Natural killer cell (primary cell): Measurements from ENCODE around the gene LIN7B. TPM values are rescaled to one million over a fixed set of nuclear protein-coding genes. Genes with fewer than 3 reads are reported as not detected.
A peak's percentile ranks its signal among the peaks of the same experiment; 100 is the strongest.

Source experiments
- ATAC-seq, 3 donors: fragments of 150-1000 bp in 2 of 3; fragments of 200-7000 bp in 1 of 3; cut with Tn5 transposase; 1 replicate in 1 of 3; 2 replicates in 2 of 3; pipeline ENCODE4 v1.10.0; 2021; ENCODE audit warnings: mild to moderate bottlenecking in 2 of 3, moderate library complexity in 2 of 3
- DNase-seq, 2 donors: peaks; one replicate each; pipeline versions ENCODE4 v3.0.0 to v3.0.0-alpha.2; 2013 to 2021; ENCODE audit warnings: mixed read lengths in 1 of 2
- H3K27ac ChIP-seq: one replicate; pipeline ENCODE4 v1.5.1; 2013; ENCODE audit warnings: mild to moderate bottlenecking, low read length
- H3K27me3 ChIP-seq: one replicate; pipeline ENCODE4 v1.6.1; 2013; ENCODE audit warnings: low read length; ENCODE audit not compliant: control insufficient read depth, insufficient read depth
- H3K36me3 ChIP-seq: one replicate; pipeline ENCODE4 v1.6.1; 2013; ENCODE audit warnings: low read length; ENCODE audit not compliant: control insufficient read depth, insufficient read depth
- H3K4me1 ChIP-seq: one replicate; pipeline ENCODE4 v1.6.1; 2013; ENCODE audit warnings: low read length; ENCODE audit not compliant: control insufficient read depth, insufficient read depth
- H3K4me3 ChIP-seq: one replicate; pipeline ENCODE4 v1.5.1; 2013; ENCODE audit warnings: low read length
- H3K9me3 ChIP-seq: one replicate; pipeline ENCODE4 v1.6.1; 2013; ENCODE audit warnings: low read length; ENCODE audit not compliant: control insufficient read depth, insufficient read depth
- H3K27ac Mint-ChIP-seq, 2 donors: one replicate each; pipeline ENCODE4 v1.8.0; 2022; ENCODE audit warnings: mild to moderate bottlenecking in 2 of 2, mixed read lengths in 2 of 2, moderate library complexity in 1 of 2
- H3K27me3 Mint-ChIP-seq, 2 donors: one replicate each; pipeline ENCODE4 v1.8.0; 2022; ENCODE audit warnings: low read depth in 2 of 2, mixed read lengths in 2 of 2
- H3K36me3 Mint-ChIP-seq: one replicate; pipeline ENCODE4 v1.8.0; 2022; ENCODE audit warnings: mixed read lengths
- H3K4me1 Mint-ChIP-seq, 2 donors: one replicate each; pipeline ENCODE4 v1.8.0; 2022; ENCODE audit warnings: mixed read lengths in 2 of 2
- H3K4me3 Mint-ChIP-seq: one replicate; pipeline ENCODE4 v1.8.0; 2022; ENCODE audit warnings: mild to moderate bottlenecking, moderate library complexity, mixed read lengths
- H3K9me3 Mint-ChIP-seq, 2 donors: one replicate each; pipeline ENCODE4 v1.8.0; 2022; ENCODE audit warnings: mixed read lengths in 2 of 2
- CTCF ChIP-seq: fragments of 200-600 bp; IDR thresholded peaks from one replicate; pipeline ENCODE4 v1.8.0; 2022; ENCODE audit warnings: antibody characterized with exemption
- WGBS: methylation state at CpG from one replicate; pipeline ENCODE4 v1.1.7; 2013; ENCODE audit warnings: missing lambda C conversion rate; ENCODE audit not compliant: insufficient coverage; 5-methylcytosine and 5-hydroxymethylcytosine counted together
- intact Hi-C: fragments of 100-400 bp; cut with micrococcal nuclease; formaldehyde crosslinking; loops from one replicate; pipeline ENCODE4 v1.14.2; 2022
- total RNA-seq, 4 donors: library from RNA; stranded (reverse); fragments of 120-200 nt in 1 of 4; gene quantifications; one replicate each; pipeline versions ENCODE4 v1.2.3 to v1.2.4, GENCODE V29; 2013 to 2022

The LIN7B gene
- total RNA-seq, 3 donors from 2014 or later (not counting 1 experiment from before 2014, with no cell fraction given) = 6.2 to 8.8 (median 6.5) TPM

- peaks cover 19 to 31% of the 10 kb centered on the region in 2 donors for H3K4me1 Mint-ChIP-seq
These were observed 5.1 kb upstream of the LIN7B start for GRCh38 chr19:49109051-49109450.

DNA sequence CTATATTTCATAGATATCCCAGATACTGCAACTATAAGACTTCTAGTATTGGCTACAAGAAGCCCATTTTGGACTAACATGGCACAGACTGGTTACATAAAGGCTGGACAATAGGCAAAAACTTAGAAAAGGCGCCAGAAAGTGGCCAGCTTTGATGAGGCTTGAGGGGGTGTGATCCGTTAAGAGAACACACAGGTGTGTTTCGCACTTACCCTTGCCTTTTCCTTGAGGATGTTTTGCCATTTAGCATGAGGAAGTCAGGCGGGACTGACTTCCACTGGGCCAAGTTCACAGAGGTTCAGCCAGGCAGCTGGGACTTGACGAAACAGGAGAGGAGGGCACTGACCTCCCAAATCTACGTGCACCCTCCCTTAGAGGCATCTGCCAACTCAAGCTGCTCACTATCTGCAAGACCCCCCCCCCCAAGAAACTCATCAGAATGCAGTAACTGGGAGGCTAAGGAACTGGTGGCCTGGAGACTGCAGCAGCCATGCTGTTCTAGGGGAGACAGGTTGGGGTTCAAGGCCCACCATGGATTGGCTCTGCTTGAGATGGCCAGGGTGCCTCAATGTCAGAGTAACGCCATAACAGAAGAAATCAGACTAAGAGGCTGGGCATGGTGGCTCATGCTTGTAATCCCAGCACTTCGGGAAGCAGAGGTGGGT, 4.5 kb upstream of the LIN7B start:
- WGBS = 97% methylated on average over 8 of the region's 8 CpGs

More at GRCh38 chr19:49109051-49109450, 5.1 kb upstream of the LIN7B start:
- WGBS = 94% methylated on average over 5 of the region's 5 CpGs
- Histone ChIP-seq H3K36me3 (peaks cover 34% of the 10 kb centered on the region), H3K27me3 (no peaks in the 10 kb centered on the region), H3K4me1 (peaks cover 10% of the 10 kb centered on the region), H3K9me3 (no peaks in the 10 kb centered on the region), H3K27ac (no peak overlapping the region), H3K4me3 (no peak overlapping the region)
- DNase-seq (no peak), ATAC-seq (no peak)
- Mint-ChIP-seq H3K27ac (no peak overlapping the region), H3K27me3 (no peaks in the 10 kb centered on the region), H3K4me3 (no peak overlapping the region), H3K36me3 (peaks cover 11% of the 10 kb centered on the region), H3K9me3 (no peaks in the 10 kb centered on the region)
- TF ChIP-seq CTCF = no peak
- intact Hi-C loops = no loop called here

GRCh38 chr19:49110567-49110966, 3.6 kb upstream of the LIN7B start:
- Mint-ChIP-seq H3K27me3 (no peaks in the 10 kb centered on the region), H3K4me3 (peak overlapping the region; percentile 55), H3K36me3 (peaks cover 11% of the 10 kb centered on the region), H3K27ac (no peak overlapping the region), H3K9me3 (no peaks in the 10 kb centered on the region), H3K4me1 (peaks cover 20 to 36% of the 10 kb centered on the region in 2 donors)
- ATAC-seq = no peak
- no peak for DNase-seq
- Histone ChIP-seq H3K27me3 (no peaks in the 10 kb centered on the region), H3K9me3 (no peaks in the 10 kb centered on the region), H3K36me3 (peaks cover 21% of the 10 kb centered on the region), H3K27ac (no peak overlapping the region), H3K4me1 (peaks cover 17% of the 10 kb centered on the region), H3K4me3 (no peak overlapping the region)
- no peak for TF ChIP-seq CTCF
- WGBS = 73% methylated on average over 3 of the region's 3 CpGs
- intact Hi-C loops = no loop called here

More for the DNA sequence above, 4.5 kb upstream of the LIN7B start:
- Histone ChIP-seq H3K27ac (no peak overlapping the region), H3K27me3 (no peaks in the 10 kb centered on the region), H3K9me3 (no peaks in the 10 kb centered on the region), H3K4me3 (no peak overlapping the region), H3K4me1 (peaks cover 12% of the 10 kb centered on the region), H3K36me3 (peaks cover 30% of the 10 kb centered on the region)
- no peak overlapping the region for H3K27ac Mint-ChIP-seq
- ATAC-seq = no peak
- H3K27me3 Mint-ChIP-seq = no peaks in the 10 kb centered on the region
- peaks cover 11% of the 10 kb centered on the region for H3K36me3 Mint-ChIP-seq
- H3K4me1 Mint-ChIP-seq = peaks cover 19 to 32% of the 10 kb centered on the region in 2 donors
- no peak for TF ChIP-seq CTCF
- no peaks in the 10 kb centered on the region for H3K9me3 Mint-ChIP-seq
- no peak overlapping the region for H3K4me3 Mint-ChIP-seq
- no peak for DNase-seq
- intact Hi-C loops = no loop called here
